Epithelial cell of esophagus (primary cell): ENCODE data around the gene SREBF1.

Experiments used
- DNase-seq: peaks from one replicate; pipeline ENCODE4 v3.0.0; 2010; ENCODE audit warnings: low read depth
- H3K4me3 ChIP-seq: 2 replicates; pipeline ENCODE4 v1.5.1; 2011; ENCODE audit warnings: mild to moderate bottlenecking, low read length, control low read depth
- TF ChIP-seq, protein P1 (sequence below): IDR thresholded peaks from 2 replicates; pipeline ENCODE4 v1.5.1; 2011; ENCODE audit warnings: low read depth, mild to moderate bottlenecking, low read length, control low read depth, inconsistent platforms; ENCODE audit not compliant: insufficient read depth; ENCODE audit errors: missing control alignments

Gene SREBF1

DNA sequence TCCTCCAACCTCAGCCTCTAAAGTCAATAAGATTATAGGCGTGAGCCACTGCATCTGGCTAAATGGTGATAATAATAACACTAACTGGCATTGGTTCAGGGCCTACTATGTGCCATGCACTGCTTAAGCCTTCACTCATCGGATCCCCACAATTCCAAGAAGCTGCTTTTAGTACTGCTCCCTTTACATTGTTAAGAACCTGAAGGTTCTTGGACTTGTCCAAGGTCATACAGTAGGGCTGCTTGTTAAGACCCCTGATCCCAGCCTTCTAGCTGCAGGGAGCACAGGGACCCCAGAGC lies 6.6 kb downstream of the SREBF1 start:
- TF ChIP-seq, protein P1, sequence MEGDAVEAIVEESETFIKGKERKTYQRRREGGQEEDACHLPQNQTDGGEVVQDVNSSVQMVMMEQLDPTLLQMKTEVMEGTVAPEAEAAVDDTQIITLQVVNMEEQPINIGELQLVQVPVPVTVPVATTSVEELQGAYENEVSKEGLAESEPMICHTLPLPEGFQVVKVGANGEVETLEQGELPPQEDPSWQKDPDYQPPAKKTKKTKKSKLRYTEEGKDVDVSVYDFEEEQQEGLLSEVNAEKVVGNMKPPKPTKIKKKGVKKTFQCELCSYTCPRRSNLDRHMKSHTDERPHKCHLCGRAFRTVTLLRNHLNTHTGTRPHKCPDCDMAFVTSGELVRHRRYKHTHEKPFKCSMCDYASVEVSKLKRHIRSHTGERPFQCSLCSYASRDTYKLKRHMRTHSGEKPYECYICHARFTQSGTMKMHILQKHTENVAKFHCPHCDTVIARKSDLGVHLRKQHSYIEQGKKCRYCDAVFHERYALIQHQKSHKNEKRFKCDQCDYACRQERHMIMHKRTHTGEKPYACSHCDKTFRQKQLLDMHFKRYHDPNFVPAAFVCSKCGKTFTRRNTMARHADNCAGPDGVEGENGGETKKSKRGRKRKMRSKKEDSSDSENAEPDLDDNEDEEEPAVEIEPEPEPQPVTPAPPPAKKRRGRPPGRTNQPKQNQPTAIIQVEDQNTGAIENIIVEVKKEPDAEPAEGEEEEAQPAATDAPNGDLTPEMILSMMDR = no peak
- no peak overlapping the region for H3K4me3 ChIP-seq
- no peak for DNase-seq

DNA sequence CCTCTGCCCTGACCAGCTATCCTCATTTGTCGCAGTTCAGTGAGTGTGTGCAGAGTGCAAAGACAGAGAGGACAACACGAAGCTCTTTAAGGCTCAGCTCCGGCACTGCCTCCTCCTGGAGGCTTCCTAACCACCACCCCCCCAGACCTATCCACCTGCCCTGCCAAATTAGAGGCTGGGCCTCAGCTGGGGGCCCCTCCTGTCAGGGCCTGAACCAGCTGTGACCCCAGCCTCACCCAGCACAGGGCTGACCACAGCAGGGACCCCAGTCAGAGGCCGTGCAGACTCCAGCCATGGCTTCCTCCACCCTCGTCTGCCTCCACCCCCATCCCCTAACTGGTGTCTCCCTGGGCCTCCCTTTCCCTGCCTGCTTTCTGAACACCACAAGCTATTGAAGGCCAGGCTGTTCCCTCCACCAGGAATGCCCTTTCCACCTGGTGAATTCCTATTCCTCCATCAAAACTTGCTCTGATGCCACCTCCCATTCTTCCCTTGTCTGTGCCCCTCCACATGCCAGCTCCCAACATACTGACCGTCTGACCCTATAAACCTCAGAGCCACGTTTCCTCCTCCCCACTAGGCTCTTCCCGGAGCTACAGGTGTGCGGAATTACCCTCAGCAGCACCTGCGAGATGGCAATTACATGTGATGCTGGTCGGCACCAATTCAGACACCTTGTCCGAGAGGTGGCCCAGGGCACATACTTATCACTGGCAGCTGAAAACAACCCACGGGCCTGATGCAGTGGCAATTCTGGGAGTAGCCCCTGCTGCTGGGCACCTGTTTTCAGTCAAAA lies 8.8 kb downstream of the SREBF1 start:
- TF ChIP-seq, protein P1 = no peak
- H3K4me3 ChIP-seq = no peak overlapping the region

DNA sequence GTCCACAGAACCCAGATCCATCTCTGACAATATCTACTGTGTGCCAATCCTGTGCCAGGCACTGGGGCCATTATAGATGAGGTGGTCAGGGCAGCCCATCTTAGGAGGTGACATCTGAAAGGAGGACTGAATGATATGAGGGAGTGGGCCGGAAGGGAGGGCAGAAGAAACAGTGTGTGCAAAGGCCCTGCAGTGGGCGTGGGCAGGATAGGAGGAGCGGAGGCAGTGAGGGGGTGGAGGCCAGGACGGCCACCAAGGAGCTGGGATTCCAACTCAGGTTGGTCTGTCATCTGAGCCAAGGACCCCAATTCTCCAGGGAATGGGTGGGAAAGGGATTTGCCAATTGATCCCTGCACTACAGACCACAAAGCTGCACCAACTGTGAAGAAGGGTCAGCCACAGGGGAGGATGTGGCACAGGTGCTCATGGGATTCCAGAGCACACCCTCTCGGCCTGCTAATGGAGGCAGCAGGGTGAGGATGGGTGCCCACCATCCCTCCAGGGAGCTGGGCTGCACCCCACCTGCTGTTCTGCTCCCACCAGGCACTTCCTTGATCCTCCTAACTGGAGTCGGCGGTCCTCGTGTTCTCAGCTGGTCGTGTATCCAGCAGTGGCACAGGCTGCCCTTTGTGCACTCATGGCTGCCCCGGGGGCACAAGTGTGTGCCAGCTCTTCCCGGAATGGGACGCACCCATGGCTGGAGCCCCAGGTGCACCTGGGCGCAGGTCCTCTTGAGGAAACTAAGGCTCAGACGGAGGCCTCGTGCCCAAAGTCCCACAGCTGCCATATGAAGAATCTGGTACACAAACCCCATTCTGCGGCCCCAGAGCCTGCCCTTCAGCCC lies 9.6 kb downstream of the SREBF1 start:
- TF ChIP-seq, protein P1 = no peak
- DNase-seq = no peak
- no peak overlapping the region for H3K4me3 ChIP-seq

More for the DNA sequence above, 8.8 kb downstream of the SREBF1 start:
- no peak for DNase-seq

DNA sequence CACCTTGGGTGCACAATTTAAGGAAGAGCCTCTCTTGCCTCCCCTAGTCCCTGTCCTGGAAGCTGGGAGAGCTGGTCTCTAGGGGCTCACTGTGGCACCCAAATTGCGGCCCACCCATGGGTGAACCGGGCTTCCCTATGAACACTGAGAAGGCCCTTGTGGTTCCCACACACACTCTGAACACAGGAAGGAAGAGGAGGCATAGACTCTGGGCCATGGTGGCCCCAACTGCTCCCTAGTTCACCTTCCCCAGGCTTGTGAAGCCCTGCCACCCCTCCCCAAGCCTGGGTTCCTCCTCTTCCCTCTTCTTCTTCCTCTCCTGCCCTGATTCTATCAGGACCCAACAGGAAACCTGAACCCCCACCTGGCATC lies 10.5 kb downstream of the SREBF1 start:
- TF ChIP-seq, protein P1 = no peak
- H3K4me3 ChIP-seq = no peak overlapping the region
- no peak for DNase-seq

DNA sequence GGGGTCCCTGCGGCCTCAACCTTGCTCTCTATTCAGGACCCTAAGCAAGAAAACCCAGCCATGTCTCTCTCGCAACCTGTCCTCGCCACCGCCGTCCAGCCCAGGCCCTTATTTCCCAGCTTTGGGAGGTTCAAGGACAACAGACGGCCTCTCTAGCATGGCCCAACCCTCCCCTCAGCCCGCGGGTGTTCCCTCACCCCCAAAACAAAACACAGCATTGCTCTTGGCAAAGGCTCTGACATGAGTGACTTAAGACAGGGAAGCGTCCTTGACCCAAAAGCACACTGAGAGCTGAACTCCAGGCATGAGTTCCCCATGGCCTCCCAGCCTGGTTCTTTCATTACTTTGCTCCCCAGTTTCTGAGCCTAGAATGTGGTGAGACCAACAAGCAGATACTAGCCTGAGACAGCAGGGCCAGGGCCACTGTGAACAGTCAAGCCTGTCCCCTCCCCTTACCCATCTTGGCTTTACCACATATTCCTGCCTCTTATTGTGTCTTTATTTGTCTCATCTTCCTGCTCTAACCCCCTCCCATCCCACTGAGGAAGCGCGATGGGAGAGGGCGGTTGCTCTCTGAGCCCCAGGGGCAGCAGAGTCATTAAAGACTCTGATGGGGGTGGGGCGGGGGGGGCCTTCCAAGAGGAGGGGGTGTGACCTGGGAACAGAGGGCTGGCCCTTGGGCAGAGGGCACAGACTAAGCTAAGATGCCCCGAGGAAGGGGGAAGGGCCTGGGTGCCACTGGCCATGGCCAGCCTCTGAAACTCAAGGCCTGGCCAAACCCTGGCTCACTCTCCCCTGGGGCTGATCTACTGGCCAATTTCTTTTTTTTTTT lies 11.8 kb downstream of the SREBF1 start:
- H3K4me3 ChIP-seq = no peak overlapping the region
- TF ChIP-seq, protein P1 = no peak
- DNase-seq = no peak

DNA sequence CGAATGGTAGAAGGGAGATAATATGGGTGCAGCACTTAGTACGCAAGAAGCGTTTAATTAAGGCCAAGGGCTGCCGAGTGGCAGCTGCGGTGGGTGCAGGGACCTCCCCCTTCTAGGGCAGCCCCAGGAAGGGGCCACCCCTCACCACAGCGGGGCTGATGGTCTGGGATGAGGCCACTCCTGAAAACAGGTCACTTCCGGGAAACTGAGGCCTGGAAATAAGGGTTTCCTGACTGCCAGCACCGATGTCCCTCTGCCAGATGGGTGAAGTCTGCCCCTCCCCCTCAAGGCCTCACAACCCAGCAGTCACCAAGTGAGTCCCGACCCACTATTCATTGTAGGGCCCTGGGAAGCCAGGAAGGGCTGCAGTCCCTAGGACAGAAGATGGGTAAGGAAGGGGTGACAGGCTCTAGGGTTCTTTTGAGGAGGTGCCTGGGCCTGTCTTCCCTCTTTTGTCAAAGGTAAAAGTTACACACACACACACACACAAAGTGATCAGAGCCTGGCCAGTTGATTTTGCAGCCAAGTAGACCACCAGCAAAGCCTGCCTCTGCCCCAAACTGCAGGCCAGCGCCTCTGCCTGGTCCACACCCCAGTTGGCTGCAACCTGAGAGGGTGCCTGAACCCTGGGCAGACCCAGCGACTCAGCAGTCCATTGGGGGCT lies 12.5 kb downstream of the SREBF1 start:
- DNase-seq = no peak
- TF ChIP-seq, protein P1 = no peak
- peak overlapping the region; percentile 5 for H3K4me3 ChIP-seq
